ENCODE measurements around the gene ZNF148. TPM values are rescaled to one million over a fixed set of nuclear protein-coding genes. Genes with fewer than 3 reads are reported as not detected.

Gene ZNF148
- total and polyA plus RNA-seq, 8 donors: 3.1 to 109 (median 10.6) TPM

DNA sequence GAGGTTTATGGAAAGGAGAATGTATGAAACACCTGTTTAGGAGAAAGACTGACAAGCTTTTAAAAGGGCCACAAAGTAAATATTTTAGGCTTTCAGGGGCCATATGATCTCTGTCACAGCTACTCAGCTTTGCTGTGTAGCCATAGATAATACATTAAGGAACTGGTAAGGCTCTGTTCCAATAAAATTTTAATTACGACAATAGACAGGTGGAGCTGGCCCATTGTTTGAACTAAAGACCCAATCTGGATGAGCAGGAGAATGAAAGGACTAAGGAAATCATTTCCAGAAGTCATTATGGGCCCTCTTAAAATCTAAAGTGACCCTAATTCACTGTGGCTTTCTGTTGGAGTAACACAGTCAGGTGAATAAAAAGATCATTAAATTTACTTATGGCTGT, 114.1 kb downstream of the ZNF148 start:
- intact Hi-C loops (cut with DNase I; ENCODE audit: low total_unique reads): no loop called here
- WGBS, 5 donors: 68 to 100% (median 92%) methylated on average over 1 of the region's 1 CpG
- TF ChIP-seq POLR2A (IDR thresholded peaks at IDR 0.05) (no peak), EP300 (IDR thresholded peaks at IDR 0.05) (no peak), POLR2AphosphoS5 (IDR thresholded peaks at IDR 0.05) (no peak)
- TF ChIP-seq, protein P1, sequence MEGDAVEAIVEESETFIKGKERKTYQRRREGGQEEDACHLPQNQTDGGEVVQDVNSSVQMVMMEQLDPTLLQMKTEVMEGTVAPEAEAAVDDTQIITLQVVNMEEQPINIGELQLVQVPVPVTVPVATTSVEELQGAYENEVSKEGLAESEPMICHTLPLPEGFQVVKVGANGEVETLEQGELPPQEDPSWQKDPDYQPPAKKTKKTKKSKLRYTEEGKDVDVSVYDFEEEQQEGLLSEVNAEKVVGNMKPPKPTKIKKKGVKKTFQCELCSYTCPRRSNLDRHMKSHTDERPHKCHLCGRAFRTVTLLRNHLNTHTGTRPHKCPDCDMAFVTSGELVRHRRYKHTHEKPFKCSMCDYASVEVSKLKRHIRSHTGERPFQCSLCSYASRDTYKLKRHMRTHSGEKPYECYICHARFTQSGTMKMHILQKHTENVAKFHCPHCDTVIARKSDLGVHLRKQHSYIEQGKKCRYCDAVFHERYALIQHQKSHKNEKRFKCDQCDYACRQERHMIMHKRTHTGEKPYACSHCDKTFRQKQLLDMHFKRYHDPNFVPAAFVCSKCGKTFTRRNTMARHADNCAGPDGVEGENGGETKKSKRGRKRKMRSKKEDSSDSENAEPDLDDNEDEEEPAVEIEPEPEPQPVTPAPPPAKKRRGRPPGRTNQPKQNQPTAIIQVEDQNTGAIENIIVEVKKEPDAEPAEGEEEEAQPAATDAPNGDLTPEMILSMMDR (IDR thresholded peaks at IDR 0.05): no peak
- peaks cover 0 to 19% (median 12%) of the 10 kb centered on the region in 4 donors for H3K36me3 ChIP-seq
- DNase-seq: no peak
- peaks cover 0 to 5% (median 0%) of the 10 kb centered on the region in 4 donors for H3K9me3 ChIP-seq
- no peaks in the 10 kb centered on the region for H3K27me3 ChIP-seq
- no peaks in the 10 kb centered on the region for H3K4me1 ChIP-seq
- no peak overlapping the region for H3K27ac ChIP-seq
- no peak overlapping the region for H3K4me3 ChIP-seq

DNA sequence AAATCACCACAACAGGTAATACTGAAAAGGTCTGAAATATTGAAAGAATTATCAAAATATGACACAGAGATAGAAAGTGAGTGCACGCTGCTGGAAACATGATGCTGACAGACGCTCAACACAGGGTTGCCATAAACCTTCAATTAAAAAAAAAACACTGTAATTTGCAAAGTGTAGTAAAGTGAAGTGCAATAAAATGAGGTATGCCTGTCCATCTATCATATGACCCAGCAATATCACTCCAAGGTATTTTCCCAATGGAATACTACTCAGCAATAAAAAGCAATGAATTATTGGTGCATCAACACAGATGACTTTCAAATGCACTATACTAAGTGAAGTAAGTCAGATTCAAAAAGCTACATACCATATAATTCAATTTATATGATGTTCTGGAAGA, 115.0 kb downstream of the ZNF148 start:
- DNase-seq: no peak
- whole genome bisulfite sequencing, 5 donors: 95 to 100% (median 98%) methylated on average over 2 of the region's 2 CpGs
- Histone ChIP-seq H3K36me3 (peaks cover 0 to 19% (median 12%) of the 10 kb centered on the region in 4 donors), H3K27ac (no peak overlapping the region), H3K4me3 (no peak overlapping the region), H3K4me1 (no peaks in the 10 kb centered on the region), H3K27me3 (no peaks in the 10 kb centered on the region), H3K9me3 (peaks cover 0 to 5% (median 0%) of the 10 kb centered on the region in 4 donors)
- intact Hi-C loops (cut with DNase I; ENCODE audit: low total_unique reads): no loop called here
- no peak for TF ChIP-seq POLR2AphosphoS5 (IDR thresholded peaks at IDR 0.05)
- TF ChIP-seq, protein P1 (IDR thresholded peaks at IDR 0.05): no peak
- no peak for TF ChIP-seq POLR2A (IDR thresholded peaks at IDR 0.05)
- no peak for TF ChIP-seq EP300 (IDR thresholded peaks at IDR 0.05)

DNA sequence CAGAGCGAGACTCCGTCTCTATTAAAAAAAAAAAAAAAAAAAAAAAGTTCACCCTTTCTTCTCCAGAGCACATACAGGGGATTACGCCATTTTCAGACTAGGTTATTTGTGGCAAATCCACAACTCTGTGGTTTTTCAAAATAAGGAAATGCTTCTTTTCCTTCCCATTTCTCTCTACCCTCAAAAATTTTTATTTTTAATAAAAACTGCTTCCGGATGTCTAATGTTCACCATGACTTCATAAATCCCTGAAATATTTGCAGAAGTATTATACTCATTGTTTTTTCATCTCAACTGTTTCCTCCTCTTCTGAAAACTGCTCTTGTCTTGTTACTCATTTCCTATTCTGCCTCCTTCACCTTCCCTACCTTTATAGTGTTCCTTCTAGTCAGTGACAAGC, 117.6 kb downstream of the ZNF148 start:
- intact Hi-C loops (cut with DNase I; ENCODE audit: low total_unique reads): no loop called here
- Histone ChIP-seq H3K36me3 (peaks cover 0 to 8% (median 3%) of the 10 kb centered on the region in 4 donors), H3K4me3 (no peak overlapping the region), H3K4me1 (no peaks in the 10 kb centered on the region), H3K27me3 (no peaks in the 10 kb centered on the region), H3K9me3 (peaks cover 0 to 5% (median 0%) of the 10 kb centered on the region in 4 donors), H3K27ac (no peak overlapping the region)
- 86 to 96% (median 90%) methylated on average over 3 to 4 of the region's 4 CpGs for WGBS, 5 donors
- no peak for DNase-seq
- TF ChIP-seq, protein P1 (IDR thresholded peaks at IDR 0.05): no peak
- TF ChIP-seq EP300 (IDR thresholded peaks at IDR 0.05) (no peak), POLR2A (IDR thresholded peaks at IDR 0.05) (no peak), POLR2AphosphoS5 (IDR thresholded peaks at IDR 0.05) (no peak)

DNA sequence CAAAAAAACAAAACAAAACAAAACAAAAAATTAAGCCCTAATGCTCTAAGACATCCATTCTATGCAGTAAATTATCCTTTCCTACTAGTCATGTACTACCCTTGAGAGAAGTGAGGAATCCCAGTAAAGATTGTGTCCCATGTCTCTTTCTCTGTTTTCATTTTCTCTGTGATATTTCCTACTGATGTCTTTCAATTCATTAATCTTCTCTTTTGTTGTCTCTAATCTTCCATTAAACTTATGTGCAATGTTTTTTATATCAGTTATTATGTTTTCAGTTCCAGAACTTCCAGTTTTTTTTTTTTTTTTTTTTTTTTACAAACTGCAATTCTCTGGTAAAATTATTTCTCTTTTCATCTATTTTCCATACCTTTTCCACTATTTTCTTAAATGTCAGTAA, 118.5 kb downstream of the ZNF148 start:
- intact Hi-C loops (cut with DNase I; ENCODE audit: low total_unique reads): no loop called here
- Histone ChIP-seq H3K27me3 (no peaks in the 10 kb centered on the region), H3K4me3 (no peak overlapping the region), H3K4me1 (no peaks in the 10 kb centered on the region), H3K9me3 (peaks cover 0 to 5% (median 0%) of the 10 kb centered on the region in 4 donors), H3K36me3 (peaks cover 0 to 8% (median 3%) of the 10 kb centered on the region in 4 donors), H3K27ac (no peak overlapping the region)
- DNase-seq: no peak
- no peak for TF ChIP-seq POLR2AphosphoS5 (IDR thresholded peaks at IDR 0.05)
- no peak for TF ChIP-seq EP300 (IDR thresholded peaks at IDR 0.05)
- TF ChIP-seq, protein P1 (IDR thresholded peaks at IDR 0.05): no peak
- TF ChIP-seq POLR2A (IDR thresholded peaks at IDR 0.05): no peak

Data from stomach (tissue), 9 donors.